Measurements from ENCODE around the gene LIPG.

LIPG gene

GRCh38 chr18:49645841-49646351, 84.0 kb downstream of the LIPG start:
- Histone ChIP-seq H3K27ac (ENCODE audit: insufficient read depth, low read length, poor library complexity, severe bottlenecking) (no peak overlapping the region), H3K27me3 (replicated peaks; ENCODE audit: control insufficient read depth, insufficient read depth, low read length, poor library complexity, severe bottlenecking) (no peaks in the 10 kb centered on the region), H3K9me3 (ENCODE audit: control insufficient read depth, low read length) (no peaks in the 10 kb centered on the region), H3K4me1 (ENCODE audit: control insufficient read depth, insufficient read depth, low read length, poor library complexity, severe bottlenecking) (no peaks in the 10 kb centered on the region), H3K4me3 (ENCODE audit: insufficient read depth, low read depth, low read length, poor library complexity, severe bottlenecking) (no peak overlapping the region), H3K36me3 (ENCODE audit: control insufficient read depth, insufficient read depth, low read length) (no peaks in the 10 kb centered on the region)
- DNase-seq = no peak

- no peak for DNase-seq
- Histone ChIP-seq H3K36me3 (ENCODE audit: control insufficient read depth, insufficient read depth, low read length) (no peaks in the 10 kb centered on the region), H3K27ac (ENCODE audit: insufficient read depth, low read length, poor library complexity, severe bottlenecking) (no peak overlapping the region), H3K27me3 (replicated peaks; ENCODE audit: control insufficient read depth, insufficient read depth, low read length, poor library complexity, severe bottlenecking) (no peaks in the 10 kb centered on the region), H3K9me3 (ENCODE audit: control insufficient read depth, low read length) (no peaks in the 10 kb centered on the region), H3K4me1 (ENCODE audit: control insufficient read depth, insufficient read depth, low read length, poor library complexity, severe bottlenecking) (no peaks in the 10 kb centered on the region), H3K4me3 (ENCODE audit: insufficient read depth, low read depth, low read length, poor library complexity, severe bottlenecking) (no peak overlapping the region)
Measured at GRCh38 chr18:49646873-49647272, 85.0 kb downstream of the LIPG start.

- DNase-seq = no peak
- H3K27ac ChIP-seq (ENCODE audit: insufficient read depth, low read length, poor library complexity, severe bottlenecking) = no peak overlapping the region
- H3K27me3 ChIP-seq (replicated peaks; ENCODE audit: control insufficient read depth, insufficient read depth, low read length, poor library complexity, severe bottlenecking) = no peaks in the 10 kb centered on the region
- H3K9me3 ChIP-seq (ENCODE audit: control insufficient read depth, low read length) = no peaks in the 10 kb centered on the region
- H3K4me1 ChIP-seq (ENCODE audit: control insufficient read depth, insufficient read depth, low read length, poor library complexity, severe bottlenecking) = no peaks in the 10 kb centered on the region
- H3K36me3 ChIP-seq (ENCODE audit: control insufficient read depth, insufficient read depth, low read length) = no peaks in the 10 kb centered on the region
- no peak overlapping the region for H3K4me3 ChIP-seq (ENCODE audit: insufficient read depth, low read depth, low read length, poor library complexity, severe bottlenecking)
Measured at GRCh38 chr18:49647496-49648168, 85.8 kb downstream of the LIPG start.

GRCh38 chr18:49648326-49648725, 86.5 kb downstream of the LIPG start:
- Histone ChIP-seq H3K36me3 (ENCODE audit: control insufficient read depth, insufficient read depth, low read length) (no peaks in the 10 kb centered on the region), H3K27me3 (replicated peaks; ENCODE audit: control insufficient read depth, insufficient read depth, low read length, poor library complexity, severe bottlenecking) (no peaks in the 10 kb centered on the region), H3K27ac (ENCODE audit: insufficient read depth, low read length, poor library complexity, severe bottlenecking) (no peak overlapping the region), H3K4me1 (ENCODE audit: control insufficient read depth, insufficient read depth, low read length, poor library complexity, severe bottlenecking) (no peaks in the 10 kb centered on the region), H3K9me3 (ENCODE audit: control insufficient read depth, low read length) (no peaks in the 10 kb centered on the region), H3K4me3 (ENCODE audit: insufficient read depth, low read depth, low read length, poor library complexity, severe bottlenecking) (no peak overlapping the region)
- no peak for DNase-seq

Measured in effector memory CD4-positive, alpha-beta T cell (primary cell).